Suprapubic skin (tissue), 4 donors: ENCODE results near the gene SIAH3.
"Not testable (repeated sequence)": the region's sequence is repeated elsewhere in the genome, so short reads cannot be mapped to it uniquely, and the experiment has no call there.

Experiments used
- CTCF ChIP-seq, 2 donors: fragments of 200-600 bp in 1 of 2; fragments of 450-650 bp in 1 of 2; sonication (generic) in 1 of 2; IDR thresholded peaks; one replicate each; pipeline ENCODE4 v1.5.1; 2016 to 2019; ENCODE audit warnings: antibody characterized with exemption in 2 of 2, mild to moderate bottlenecking in 1 of 2, moderate library complexity in 1 of 2
- EP300 ChIP-seq: sonication (generic); formaldehyde crosslinking; IDR thresholded peaks from one replicate; pipeline ENCODE4 v1.6.1; 2017; ENCODE audit warnings: antibody characterized with exemption
- POLR2A ChIP-seq, 2 donors: fragments of 450-650 bp; IDR thresholded peaks; one replicate each; pipeline ENCODE4 v1.6.1; 2017; ENCODE audit warnings: antibody characterized with exemption in 2 of 2, mild to moderate bottlenecking in 2 of 2, moderate library complexity in 2 of 2
- POLR2AphosphoS5 ChIP-seq, 3 donors: sonication (generic); formaldehyde crosslinking; IDR thresholded peaks; one replicate each; pipeline ENCODE4 v1.6.1; 2017; ENCODE audit warnings: antibody characterized with exemption in 3 of 3

- not testable (repeated sequence) for TF ChIP-seq EP300; CTCF (IDR thresholded peaks at IDR 0.05); POLR2A (IDR thresholded peaks at IDR 0.05); POLR2AphosphoS5 (IDR thresholded peaks at IDR 0.05)
Measured at GRCh38 chr13:45756498-45756897, 95.1 kb downstream of the SIAH3 start.
